Astrocyte (in vitro differentiated cells and primary cell): ENCODE results near the gene B3GNT9. TPM values are rescaled to one million over a fixed set of nuclear protein-coding genes. Genes with fewer than 3 reads are reported as not detected.

Experiments
- DNase-seq: peaks from one replicate; pipeline ENCODE4 v3.0.0-alpha.2; 2010; ENCODE audit warnings: low read depth
- FAIRE-seq: peaks from 2 replicates; lab custom pipeline; 2011; peaks lifted over from hg19 to GRCh38; lab: Jason Lieb, UNC
- H2AFZ ChIP-seq: 2 replicates; pipeline ENCODE4 v1.6.0; 2012; ENCODE audit warnings: low read depth, low read length, inconsistent platforms
- H3K27ac ChIP-seq: 2 replicates; pipeline ENCODE4 v1.5.1; 2011; ENCODE audit warnings: low read depth, low read length, inconsistent platforms
- H3K27me3 ChIP-seq: 2 replicates; pipeline ENCODE4 v1.6.0; 2011; ENCODE audit warnings: low read length, inconsistent platforms; ENCODE audit not compliant: insufficient read depth
- H3K36me3 ChIP-seq: 2 replicates; pipeline ENCODE4 v1.5.1; 2011; ENCODE audit warnings: low read length, inconsistent platforms; ENCODE audit not compliant: insufficient read depth
- H3K4me1 ChIP-seq: 2 replicates; pipeline ENCODE4 v1.5.1; 2011; ENCODE audit warnings: low read length, inconsistent platforms; ENCODE audit not compliant: insufficient read depth
- H3K4me2 ChIP-seq: 2 replicates; pipeline ENCODE4 v1.6.0; 2012; ENCODE audit warnings: low read length, inconsistent platforms
- H3K4me3 ChIP-seq: 2 replicates; pipeline ENCODE4 v1.5.1; 2011; ENCODE audit warnings: low read depth, mild to moderate bottlenecking, low read length, inconsistent platforms; ENCODE audit not compliant: insufficient read depth
- H3K79me2 ChIP-seq: 2 replicates; pipeline ENCODE4 v1.6.0; 2012; ENCODE audit warnings: mild to moderate bottlenecking, low read length, inconsistent platforms; ENCODE audit not compliant: insufficient read depth
- H3K9ac ChIP-seq: 2 replicates; pipeline ENCODE4 v1.6.0; 2012; ENCODE audit warnings: mild to moderate bottlenecking, low read length, inconsistent platforms
- H3K9me3 ChIP-seq: 2 replicates; pipeline ENCODE4 v1.5.1; 2012; ENCODE audit warnings: low read depth, mild to moderate bottlenecking, low read length, inconsistent platforms; ENCODE audit not compliant: insufficient read depth
- H4K20me1 ChIP-seq: 2 replicates; pipeline ENCODE4 v1.6.0; 2012; ENCODE audit warnings: low read length, inconsistent platforms; ENCODE audit not compliant: insufficient read depth
- H3K27ac Mint-ChIP-seq: one replicate; pipeline ENCODE4 v1.8.0; 2021; ENCODE audit warnings: mild to moderate bottlenecking, mixed read lengths; ENCODE audit not compliant: unreplicated experiment
- H3K27me3 Mint-ChIP-seq: one replicate; pipeline ENCODE4 v1.8.0; 2021; ENCODE audit warnings: low read depth, mixed read lengths; ENCODE audit not compliant: unreplicated experiment
- H3K36me3 Mint-ChIP-seq: one replicate; pipeline ENCODE4 v1.8.0; 2021; ENCODE audit warnings: low read depth, mixed read lengths; ENCODE audit not compliant: unreplicated experiment
- H3K4me1 Mint-ChIP-seq: one replicate; pipeline ENCODE4 v1.8.0; 2021; ENCODE audit warnings: low read depth, mixed read lengths; ENCODE audit not compliant: unreplicated experiment
- H3K4me3 Mint-ChIP-seq: one replicate; pipeline ENCODE4 v1.8.0; 2021; ENCODE audit warnings: mild to moderate bottlenecking, moderate library complexity, mixed read lengths; ENCODE audit not compliant: unreplicated experiment
- H3K9me3 Mint-ChIP-seq: one replicate; pipeline ENCODE4 v1.8.0; 2021; ENCODE audit warnings: mild to moderate bottlenecking, mixed read lengths; ENCODE audit not compliant: unreplicated experiment
- CTCF ChIP-seq: IDR thresholded peaks from 2 replicates; pipeline ENCODE4 v1.5.1; 2011; ENCODE audit warnings: low read depth, mild to moderate bottlenecking, inconsistent platforms, low read length, moderate library complexity; ENCODE audit not compliant: insufficient read depth
- EZH2 ChIP-seq: IDR thresholded peaks from 2 replicates; pipeline ENCODE4 v1.6.1; 2012; ENCODE audit warnings: mild to moderate bottlenecking, low read length, inconsistent platforms; ENCODE audit not compliant: insufficient read depth
- total RNA-seq: library from RNA; stranded (reverse); gene quantifications from 2 replicates; pipeline ENCODE4 v1.2.1, GENCODE V29; 2021

Gene B3GNT9
- total RNA-seq, 1 donor from 2014 or later, result 7.6 TPM

DNA sequence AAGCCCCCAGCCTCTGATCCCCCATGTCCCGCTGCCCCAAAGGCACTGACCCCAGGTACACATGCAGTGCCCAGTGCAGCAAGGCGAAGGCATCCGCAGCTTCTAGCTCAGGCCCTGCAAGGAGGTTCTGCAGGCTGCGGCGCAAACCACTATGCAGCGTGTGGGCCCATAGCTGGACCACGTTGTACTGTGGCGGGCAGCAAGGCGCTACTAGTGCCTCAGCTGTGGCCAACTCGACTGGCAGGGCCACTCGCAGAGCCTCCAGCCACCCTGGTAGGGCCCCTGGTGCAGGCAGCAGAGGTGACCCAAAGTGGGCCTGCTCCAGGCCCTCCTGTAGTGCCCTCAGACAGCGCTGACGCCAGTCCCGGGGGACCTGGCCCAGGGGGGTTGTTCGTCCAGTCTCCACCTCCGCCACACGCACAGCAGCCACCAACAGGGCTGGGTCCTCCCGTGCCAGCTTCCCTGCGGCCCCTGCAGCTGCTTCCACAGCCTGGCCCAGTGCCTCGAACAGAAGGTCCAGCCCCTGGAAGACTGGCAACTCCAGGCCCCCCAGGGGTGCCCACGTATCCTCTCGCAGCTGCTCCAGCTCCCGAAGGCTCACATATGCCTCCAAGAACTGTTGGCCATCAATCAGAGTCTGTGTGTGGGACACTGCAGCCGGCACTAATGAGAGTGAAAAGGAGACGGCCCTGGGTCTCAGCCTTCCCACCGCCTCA is 36.5 kb upstream of the B3GNT9 start:
- no peaks in the 10 kb centered on the region for H3K9me3 ChIP-seq
- peaks cover 21% of the 10 kb centered on the region for H3K4me1 ChIP-seq
- no peak overlapping the region for H3K9ac ChIP-seq
- H2AFZ ChIP-seq, result no peak overlapping the region
- H3K4me3 ChIP-seq, result no peak overlapping the region
- no peak overlapping the region for H3K4me2 ChIP-seq
- Mint-ChIP-seq H3K9me3 (no peaks in the 10 kb centered on the region), H3K36me3 (no peaks in the 10 kb centered on the region), H3K27me3 (no peaks in the 10 kb centered on the region), H3K4me3 (no peak overlapping the region), H3K27ac (no peak overlapping the region), H3K4me1 (peaks cover 15% of the 10 kb centered on the region)
- peaks cover 22% of the 10 kb centered on the region for H4K20me1 ChIP-seq
- TF ChIP-seq CTCF (no peak), EZH2 (no peak)
- FAIRE-seq (no peak), DNase-seq (no peak)
- H3K27me3 ChIP-seq, result no peaks in the 10 kb centered on the region
- no peak overlapping the region for H3K27ac ChIP-seq
- H3K36me3 ChIP-seq, result no peaks in the 10 kb centered on the region
- H3K79me2 ChIP-seq, result peaks cover 14% of the 10 kb centered on the region

DNA sequence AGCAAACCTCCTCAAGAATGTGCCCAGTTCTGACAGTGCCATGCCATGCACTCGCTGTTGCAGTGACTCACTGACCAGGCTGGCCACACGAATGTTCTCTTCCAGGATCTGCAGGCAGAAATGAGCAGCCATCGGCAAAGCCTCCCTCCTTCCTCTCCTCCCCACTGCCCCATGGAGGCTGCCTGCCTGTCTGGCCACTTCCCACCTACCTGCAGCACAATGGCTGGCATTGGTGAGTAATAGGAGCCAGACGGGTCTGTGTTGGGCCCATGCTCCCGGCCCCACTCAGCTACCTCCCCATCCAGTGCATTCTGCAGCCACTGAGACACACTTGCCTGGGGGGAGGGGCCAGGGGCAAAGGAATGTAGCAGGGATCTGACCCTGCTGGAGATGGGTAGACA is 35.8 kb upstream of the B3GNT9 start:
- Mint-ChIP-seq H3K27me3 (no peaks in the 10 kb centered on the region), H3K4me3 (no peak overlapping the region), H3K27ac (no peak overlapping the region), H3K36me3 (no peaks in the 10 kb centered on the region), H3K4me1 (peaks cover 15% of the 10 kb centered on the region), H3K9me3 (no peaks in the 10 kb centered on the region)
- H4K20me1 ChIP-seq, result peaks cover 27% of the 10 kb centered on the region
- no peak overlapping the region for H3K4me2 ChIP-seq
- no peak overlapping the region for H2AFZ ChIP-seq
- FAIRE-seq (no peak), DNase-seq (no peak)
- no peak overlapping the region for H3K9ac ChIP-seq
- H3K4me1 ChIP-seq, result peaks cover 26% of the 10 kb centered on the region
- TF ChIP-seq CTCF (no peak), EZH2 (no peak)
- H3K36me3 ChIP-seq, result no peaks in the 10 kb centered on the region
- H3K4me3 ChIP-seq, result no peak overlapping the region
- H3K79me2 ChIP-seq, result peaks cover 12% of the 10 kb centered on the region
- no peaks in the 10 kb centered on the region for H3K27me3 ChIP-seq
- no peaks in the 10 kb centered on the region for H3K9me3 ChIP-seq
- no peak overlapping the region for H3K27ac ChIP-seq

DNA sequence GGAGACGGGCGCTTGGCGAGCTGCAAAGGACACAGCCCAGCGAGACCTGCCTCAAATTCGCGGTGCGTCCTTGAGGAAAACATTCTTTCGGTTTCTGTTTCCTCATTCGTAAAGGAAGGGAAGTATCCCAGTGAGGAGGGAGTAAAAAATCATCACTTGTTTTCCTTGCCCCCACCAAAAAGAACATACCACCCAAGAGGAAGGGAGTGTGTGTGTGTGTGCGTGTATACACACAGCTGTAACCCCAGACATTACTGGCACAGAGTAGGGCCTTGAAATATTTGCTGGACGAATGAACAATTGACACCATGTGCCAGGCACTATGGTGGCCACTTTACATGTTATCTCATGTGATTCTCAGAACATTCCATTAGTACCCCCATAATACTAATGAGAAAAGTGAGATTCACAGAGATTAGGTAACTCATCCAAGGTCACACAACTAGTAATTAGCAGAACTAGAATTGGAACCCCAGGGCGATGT is 34.9 kb upstream of the B3GNT9 start:
- no peaks in the 10 kb centered on the region for H3K27me3 Mint-ChIP-seq
- Histone ChIP-seq H3K4me3 (no peak overlapping the region), H3K36me3 (no peaks in the 10 kb centered on the region), H3K4me1 (peaks cover 33% of the 10 kb centered on the region), H3K27ac (no peak overlapping the region), H3K4me2 (peak overlapping the region; percentile 58), H2AFZ (no peak overlapping the region), H3K9ac (no peak overlapping the region), H3K79me2 (peaks cover 16% of the 10 kb centered on the region), H4K20me1 (peaks cover 36% of the 10 kb centered on the region), H3K9me3 (no peaks in the 10 kb centered on the region), H3K27me3 (no peaks in the 10 kb centered on the region)
- no peak overlapping the region for H3K27ac Mint-ChIP-seq
- no peaks in the 10 kb centered on the region for H3K9me3 Mint-ChIP-seq
- peaks cover 1% of the 10 kb centered on the region for H3K36me3 Mint-ChIP-seq
- H3K4me1 Mint-ChIP-seq, result peaks cover 15% of the 10 kb centered on the region
- DNase-seq (no peak), FAIRE-seq (no peak)
- TF ChIP-seq CTCF (no peak), EZH2 (no peak)
- peak overlapping the region; percentile 79 for H3K4me3 Mint-ChIP-seq
